Hepatocyte (in vitro differentiated cells): ENCODE data around the gene NXNL2.

Experiments
- CTCF ChIP-seq: fragments of 200-600 bp; sonication (generic); IDR thresholded peaks from 2 replicates; pipeline ENCODE4 v1.5.1; 2016; ENCODE audit warnings: antibody characterized with exemption, mild to moderate bottlenecking; ENCODE audit not compliant: poor library complexity
- EZH2 ChIP-seq: fragments of 200-600 bp; sonication (generic); IDR thresholded peaks from 2 replicates; pipeline ENCODE4 v1.6.1; 2016; ENCODE audit warnings: antibody characterized with exemption, mild to moderate bottlenecking, borderline replicate concordance
- EZH2phosphoT487 ChIP-seq: fragments of 200-600 bp; sonication (generic); IDR thresholded peaks from one replicate; pipeline ENCODE4 v1.6.1; 2018; ENCODE audit warnings: antibody characterized with exemption, mild to moderate bottlenecking, low read depth, moderate library complexity; ENCODE audit not compliant: unreplicated experiment, severe bottlenecking

- TF ChIP-seq CTCF = peak; percentile 13
- no peak for TF ChIP-seq EZH2
- TF ChIP-seq EZH2phosphoT487 = no peak
These were observed 24.7 kb downstream of the NXNL2 start for GRCh38 chr9:88559661-88560060.
